ENCODE data around the gene APLP1. TPM values are rescaled to one million over a fixed set of nuclear protein-coding genes. Genes with fewer than 3 reads are reported as not detected.

APLP1 gene
- polyA plus RNA-seq (2011; rRNA removed) (55.3 and 60.4 TPM in 2 replicates), polyA plus RNA-seq (2017; fragmentation: RNase III; extraction: RNeasy Plus Mini Kit Qiagen cat#74134 plus additional on column Dnase treatment) (52.1 to 54.8 TPM (median 54.7 TPM) in 3 replicates), polyA minus RNA-seq (2011; rRNA and poly(A)+ RNA removed) (21.6 and 32.7 TPM in 2 replicates)
- 63.3 and 100 TPM in 2 replicates for polyA plus RNA-seq (2012; cell fraction: cytosol; rRNA removed)
- 124 and 186 TPM in 2 replicates for polyA plus RNA-seq (2012; cell fraction: nucleus; rRNA removed)

- FAIRE-seq (no peak), DNase-seq (ENCODE audit: low read depth in 1 of 2, low spot score in 1 of 2) (peak; percentile 68 to 80), ATAC-seq (peak; percentile 57 to 65)
- no peak for TF ChIP-seq ATOH8 (CRISPR knock-in tag; IDR thresholded peaks at IDR 0.05; ENCODE audit: low read depth)
- TF ChIP-seq MAX (IDR thresholded peaks at IDR 0.05) = peak; percentile 60
- 0 out of 2 replicates have a peak, but pooled peaks have one; percentile 22 for TF ChIP-seq TFCP2L1 (CRISPR knock-in tag; IDR thresholded peaks at IDR 0.05)
- TF ChIP-seq PHF8 (IDR thresholded peaks at IDR 0.05; ENCODE audit: borderline replicate concordance, low read depth) = peak; percentile 42; the same call in 1 of the 2 replicates
- 0 out of 2 replicates have a peak, but pooled peaks have one; percentile 10 for TF ChIP-seq PBX3 (IDR thresholded peaks at IDR 0.05)
- TF ChIP-seq NPAS2 (CRISPR knock-in tag; IDR thresholded peaks at IDR 0.05; ENCODE audit: borderline replicate concordance) = no peak
- peak; percentile 72 for TF ChIP-seq E2F6 (IDR thresholded peaks at IDR 0.05; ENCODE audit: borderline replicate concordance, low read depth)
- no peak for TF ChIP-seq HOXB13 (CRISPR knock-in tag; IDR thresholded peaks at IDR 0.05; ENCODE audit: low read depth)
- TF ChIP-seq RNF2 (IDR thresholded peaks at IDR 0.05; ENCODE audit: borderline replicate concordance, low read depth) = 0 out of 2 replicates have a peak, but pooled peaks have one; percentile 62
- TF ChIP-seq JUN (IDR thresholded peaks at IDR 0.05) = peak in 1 of 2 experiments; percentile 55; a peak in 3 of 5 replicates
- ChIA-PET POLR2A (interaction anchor here (0.6 to 0.9 kb wide), 3 partner anchors 11 to 120 kb away, joined by 3 read pairs; partner anchors contain the start of gene LIN37), CTCF (interaction anchor here (1.5 to 5.6 kb wide), 5 partner anchors 13 to 79 kb away, joined by 3 to 40 read pairs (median 8); no protein-coding TSS in a partner anchor)
- Histone ChIP-seq H3K9me3 (no peaks in the 10 kb centered on the region), H3K4me3 (peak within 1 kb of the TSS; percentile 59), H3K27ac (peak within 1 kb of the TSS; percentile 53 to 80), H3K4me2 (peak within 1 kb of the TSS; percentile 94), H3K4me1 (peaks cover 19% of the 10 kb centered on the region)
- 3% methylated on average over 18 of the region's 60 CpGs for WGBS (ENCODE audit: missing lambda C conversion rate)
Observed at GRCh38 chr19:35868172-35868822, at the start of gene APLP1. Gene APLP1, plus strand, starts transcription at chr19:35868574. Its CDS starts 63 bp downstream, at chr19:35868637.

GRCh38 chr19:35822579-35822978 lies 45.8 kb upstream of the APLP1 start:
- Histone ChIP-seq H3K4me3 (no peak overlapping the region), H3K4me1 (no peaks in the 10 kb centered on the region), H3K9me3 (no peaks in the 10 kb centered on the region), H3K27ac (no peak overlapping the region), H3K4me2 (no peak overlapping the region)
- 34% methylated on average over 3 of the region's 3 CpGs for WGBS (ENCODE audit: missing lambda C conversion rate)
- ChIA-PET POLR2A (interaction anchor here (0.6 kb wide), 1 partner anchor 23 kb away, joined by 4 read pairs; no protein-coding TSS in a partner anchor), CTCF (interaction anchor here (0.9 to 1.5 kb wide), 4 partner anchors 12 to 109 kb away, joined by 3 to 5 read pairs (median 4); no protein-coding TSS in a partner anchor)
- FAIRE-seq (no peak), DNase-seq (ENCODE audit: low read depth in 1 of 2, low spot score in 1 of 2) (peak in 1 of 2 experiments; percentile 29), ATAC-seq (peak; percentile 48 to 60; a peak in 4 of 6 replicates)
- TF ChIP-seq BHLHE40 (IDR thresholded peaks at IDR 0.05; ENCODE audit: low read depth, low read length) (no peak), MAZ (IDR thresholded peaks at IDR 0.05; ENCODE audit: borderline replicate concordance, low read depth, low read length) (no peak), HOXA7 (CRISPR knock-in tag; IDR thresholded peaks at IDR 0.05) (no peak), MYC (IDR thresholded peaks at IDR 0.05; ENCODE audit: borderline replicate concordance, low read length) (no peak), HOXB5 (CRISPR knock-in tag; IDR thresholded peaks at IDR 0.05) (no peak), POLR2A (IDR thresholded peaks at IDR 0.05; ENCODE audit: low read length) (no peak), SMC3 (IDR thresholded peaks at IDR 0.05) (no peak), NPAS2 (CRISPR knock-in tag; IDR thresholded peaks at IDR 0.05; ENCODE audit: borderline replicate concordance) (no peak), ZSCAN20 (CRISPR knock-in tag; IDR thresholded peaks at IDR 0.05) (no peak), KDM5A (IDR thresholded peaks at IDR 0.05) (no peak), RNF2 (IDR thresholded peaks at IDR 0.05; ENCODE audit: borderline replicate concordance, low read depth) (no peak), E2F6 (IDR thresholded peaks at IDR 0.05; ENCODE audit: borderline replicate concordance, low read depth) (no peak), HEYL (CRISPR knock-in tag; IDR thresholded peaks at IDR 0.05) (no peak)
